Activated CD4-positive, alpha-beta T cell treated with anti-CD3 and anti-CD28 coated beads, Interleukin-2, amount 50 U/mL, for 16 hours (primary cell): ENCODE results near the gene TXNRD1.
"Not testable (repeated sequence)": the region's sequence is repeated elsewhere in the genome, so short reads cannot be mapped to it uniquely, and the experiment has no call there.

Source experiments
- DNase-seq: peaks from one replicate; pipeline ENCODE4 v3.0.0-alpha.2; 2020

TXNRD1 gene

GRCh38 chr12:104306943-104307654 is 91.5 kb downstream of the TXNRD1 start:
- no peak for DNase-seq

DNA sequence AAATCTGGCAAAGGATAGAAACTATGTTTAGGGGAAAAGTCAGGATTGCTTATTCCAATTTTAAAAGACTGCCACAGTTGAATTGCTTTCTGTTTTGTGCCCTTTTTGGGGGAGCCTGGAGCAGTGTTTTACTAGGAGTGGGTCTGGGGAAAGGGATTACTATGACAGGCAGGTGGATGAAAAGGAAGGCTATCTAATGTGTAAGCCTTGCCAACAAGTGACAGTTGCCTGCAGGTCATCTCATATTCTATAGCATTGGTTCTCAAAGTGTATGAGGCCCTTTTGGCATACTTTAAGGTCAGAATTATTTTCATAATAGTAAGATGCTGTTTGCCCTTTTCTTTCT is 92.0 kb downstream of the TXNRD1 start:
- DNase-seq = no peak

DNA sequence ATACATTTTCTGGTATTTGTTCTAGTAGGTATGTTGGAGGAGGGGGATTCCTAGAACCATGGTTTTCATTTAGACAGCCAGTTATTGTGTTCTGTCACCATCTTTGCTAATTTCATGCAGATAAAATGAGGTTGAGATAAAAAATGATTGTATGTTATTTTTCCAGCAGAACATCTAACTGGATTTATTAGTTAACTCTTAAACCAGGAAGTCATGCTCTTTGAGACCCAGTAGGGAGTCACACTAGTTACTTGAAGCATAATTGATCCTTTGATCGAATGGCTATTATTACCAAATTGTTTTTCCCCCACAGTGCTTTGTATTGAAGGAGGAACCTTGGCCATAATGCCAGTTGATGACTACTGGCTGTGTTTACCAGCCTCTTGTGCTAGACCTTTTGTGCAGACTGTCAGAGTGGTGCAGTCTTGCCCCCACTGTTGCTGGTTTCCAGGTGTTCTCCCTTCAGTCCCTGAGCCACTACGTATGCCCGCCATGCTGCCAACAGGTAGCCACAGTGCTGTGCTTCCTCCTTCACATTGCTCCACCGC is 93.9 kb downstream of the TXNRD1 start:
- no peak for DNase-seq

DNA sequence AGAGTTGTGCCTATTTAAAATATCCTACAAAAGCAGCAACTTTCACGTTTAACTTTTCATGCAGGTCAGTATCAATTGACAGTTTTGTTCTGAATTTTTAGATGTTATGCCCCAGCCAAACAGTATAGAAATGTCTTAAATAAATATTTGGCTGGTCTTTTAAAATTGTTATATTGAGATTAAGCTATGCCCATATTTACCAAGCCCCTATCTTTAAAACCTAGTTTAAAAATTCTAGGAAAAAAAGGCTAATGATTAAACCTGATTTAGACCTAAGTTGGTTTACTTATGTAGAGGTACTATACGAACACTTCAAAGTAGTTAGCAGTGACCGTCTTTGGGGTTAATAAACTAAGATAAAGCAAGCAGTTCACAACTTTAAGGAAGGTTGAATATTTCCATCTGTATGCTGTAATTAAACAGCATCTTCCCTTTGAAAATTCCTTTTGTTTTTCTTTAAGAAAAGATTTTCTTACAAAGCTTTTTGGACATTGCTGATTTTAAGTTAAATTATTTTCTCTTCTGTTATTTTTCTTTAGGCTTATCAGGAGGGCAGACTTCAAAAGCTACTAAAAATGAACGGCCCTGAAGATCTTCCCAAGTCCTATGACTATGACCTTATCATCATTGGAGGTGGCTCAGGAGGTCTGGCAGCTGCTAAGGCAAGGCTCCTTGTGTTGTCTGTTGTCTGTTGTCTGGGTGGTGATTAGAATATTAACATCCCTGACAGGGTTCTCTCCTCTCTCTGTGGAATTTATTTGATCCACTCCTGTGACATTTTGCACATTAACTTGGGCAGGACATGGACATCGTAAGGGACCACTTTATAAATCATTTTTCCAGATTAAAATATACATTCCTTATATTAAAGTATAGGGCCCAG is 95.4 kb downstream of the TXNRD1 start:
- no peak for DNase-seq

- DNase-seq = no peak
Observed at GRCh38 chr12:104312202-104312601, 96.6 kb downstream of the TXNRD1 start.

DNA sequence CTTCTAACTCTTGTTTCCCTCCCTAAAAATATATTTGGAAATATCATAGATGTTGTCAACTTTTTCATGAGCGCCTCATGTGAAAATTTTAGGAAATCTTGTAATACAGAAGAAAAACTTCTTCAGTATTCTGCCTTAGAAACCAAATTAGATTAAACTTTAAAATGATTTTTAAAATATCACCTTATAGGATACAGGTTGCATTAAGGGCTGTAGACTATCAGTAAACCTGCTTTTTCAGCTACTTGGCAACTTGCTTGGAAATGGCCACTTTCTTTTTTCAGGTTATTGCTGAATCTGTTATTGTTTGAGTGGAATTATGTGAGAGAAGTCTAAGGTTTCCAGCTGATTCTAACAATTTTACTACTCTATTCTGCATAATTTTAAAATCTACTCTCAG is 97.1 kb downstream of the TXNRD1 start:
- DNase-seq = no peak

- DNase-seq = no peak
Observed at GRCh38 chr12:104313568-104314241, 98.1 kb downstream of the TXNRD1 start.

DNA sequence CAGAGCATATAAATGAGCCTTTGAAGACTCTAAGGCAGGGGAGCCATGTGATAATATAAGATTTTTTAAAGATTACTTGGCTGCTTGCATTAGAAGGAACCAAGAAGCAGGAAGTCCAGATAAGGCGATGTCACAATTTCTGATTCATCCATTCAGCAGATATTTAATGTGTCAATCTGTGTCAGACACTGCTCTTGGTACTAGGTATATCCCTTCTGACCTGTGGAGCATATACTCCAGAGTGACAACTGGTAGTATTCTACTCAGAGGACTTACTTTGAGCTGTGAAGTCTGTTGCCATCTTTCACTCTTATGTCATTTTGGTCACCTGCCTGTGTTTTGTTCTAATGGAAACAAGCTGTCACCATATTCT is 98.6 kb downstream of the TXNRD1 start:
- no peak for DNase-seq

- no peak for DNase-seq
Observed at GRCh38 chr12:104315326-104316224, 100.0 kb downstream of the TXNRD1 start.

DNA sequence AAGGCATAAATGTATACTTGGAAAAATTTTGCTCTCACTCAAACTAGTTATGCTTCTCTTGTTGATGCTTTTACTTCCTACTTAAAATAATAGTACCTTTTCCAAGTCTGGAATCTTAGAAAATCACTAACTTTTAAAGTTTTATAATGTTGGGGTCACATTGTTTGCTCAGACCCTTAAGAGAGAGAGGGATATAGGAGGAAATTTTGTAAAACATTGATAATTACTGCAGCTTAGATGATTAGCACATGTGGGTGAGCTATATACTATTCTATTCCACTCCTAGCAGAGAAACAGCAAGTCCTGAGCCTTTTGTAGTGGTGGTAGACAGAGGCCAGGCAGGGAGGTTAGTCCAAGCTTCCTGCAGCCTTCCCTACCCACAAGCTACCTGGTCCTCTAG is 101.4 kb downstream of the TXNRD1 start:
- no peak for DNase-seq

GRCh38 chr12:104317538-104318210 is 102.1 kb downstream of the TXNRD1 start:
- DNase-seq = no peak

DNA sequence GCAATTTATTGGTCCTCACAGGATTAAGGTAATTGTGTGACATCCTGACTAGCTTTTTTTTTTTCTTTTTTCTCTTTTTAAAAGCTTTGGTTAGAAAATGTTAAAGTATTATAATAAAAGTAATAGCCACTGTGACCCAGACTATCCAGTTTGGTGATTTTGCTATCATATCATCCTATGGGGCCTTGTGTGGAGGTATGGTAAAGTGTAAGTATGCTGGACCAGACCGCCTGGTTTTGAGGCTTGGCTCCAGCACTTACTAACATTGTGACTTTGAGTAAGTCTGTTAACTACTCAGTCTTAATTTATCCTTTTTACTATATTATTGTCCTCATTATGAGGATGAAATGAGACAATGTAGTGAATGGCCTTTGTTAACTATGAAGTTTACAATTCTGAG is 103.4 kb downstream of the TXNRD1 start:
- no peak for DNase-seq

- DNase-seq = no peak
Observed at GRCh38 chr12:104319918-104320626, 104.5 kb downstream of the TXNRD1 start.

GRCh38 chr12:104320627-104321024 is 105.0 kb downstream of the TXNRD1 start:
- DNase-seq = no peak

GRCh38 chr12:104321949-104322348 is 106.4 kb downstream of the TXNRD1 start:
- DNase-seq = no peak

- DNase-seq = not testable (repeated sequence)
Observed at GRCh38 chr12:104322533-104322932, 107.0 kb downstream of the TXNRD1 start.

- no peak for DNase-seq
Observed at GRCh38 chr12:104323899-104324298, 108.3 kb downstream of the TXNRD1 start.

- not testable (repeated sequence) for DNase-seq
Observed at GRCh38 chr12:104328278-104328677, 112.7 kb downstream of the TXNRD1 start.

- DNase-seq = no peak
Observed at GRCh38 chr12:104328790-104329189, 113.2 kb downstream of the TXNRD1 start.

- no peak for DNase-seq
Observed at GRCh38 chr12:104329707-104330532, 114.3 kb downstream of the TXNRD1 start.
